Esophagus squamous epithelium (tissue), 4 donors: ENCODE data around the gene ITCH.

Experiments used
- CTCF ChIP-seq, 6 experiments: fragments of 450-650 bp in 4 of 6; fragments of 200-600 bp in 2 of 6; sonication (generic) in 2 of 6; IDR thresholded peaks; one replicate each; pipeline ENCODE4 v1.5.1; 2016 to 2019; ENCODE audit warnings: antibody characterized with exemption in 6 of 6, mild to moderate bottlenecking in 4 of 6, moderate library complexity in 4 of 6
- POLR2A ChIP-seq, 4 donors: fragments of 450-650 bp; IDR thresholded peaks; one replicate each; pipeline ENCODE4 v1.6.1; 2017; ENCODE audit warnings: antibody characterized with exemption in 4 of 4, mild to moderate bottlenecking in 4 of 4, moderate library complexity in 3 of 4

GRCh38 chr20:34535301-34535840, 172.3 kb downstream of the ITCH start:
- TF ChIP-seq POLR2A (IDR thresholded peaks at IDR 0.05) (no peak), CTCF (IDR thresholded peaks at IDR 0.05) (no peak)
